Measurements from ENCODE around the gene SLC1A2. TPM values are rescaled to one million over a fixed set of nuclear protein-coding genes. Genes with fewer than 3 reads are reported as not detected.

SLC1A2 gene
- total and polyA plus RNA-seq, 2 of the 4 experiments (the other 2 are of a cell fraction) = 0.15 to 0.54 TPM

DNA sequence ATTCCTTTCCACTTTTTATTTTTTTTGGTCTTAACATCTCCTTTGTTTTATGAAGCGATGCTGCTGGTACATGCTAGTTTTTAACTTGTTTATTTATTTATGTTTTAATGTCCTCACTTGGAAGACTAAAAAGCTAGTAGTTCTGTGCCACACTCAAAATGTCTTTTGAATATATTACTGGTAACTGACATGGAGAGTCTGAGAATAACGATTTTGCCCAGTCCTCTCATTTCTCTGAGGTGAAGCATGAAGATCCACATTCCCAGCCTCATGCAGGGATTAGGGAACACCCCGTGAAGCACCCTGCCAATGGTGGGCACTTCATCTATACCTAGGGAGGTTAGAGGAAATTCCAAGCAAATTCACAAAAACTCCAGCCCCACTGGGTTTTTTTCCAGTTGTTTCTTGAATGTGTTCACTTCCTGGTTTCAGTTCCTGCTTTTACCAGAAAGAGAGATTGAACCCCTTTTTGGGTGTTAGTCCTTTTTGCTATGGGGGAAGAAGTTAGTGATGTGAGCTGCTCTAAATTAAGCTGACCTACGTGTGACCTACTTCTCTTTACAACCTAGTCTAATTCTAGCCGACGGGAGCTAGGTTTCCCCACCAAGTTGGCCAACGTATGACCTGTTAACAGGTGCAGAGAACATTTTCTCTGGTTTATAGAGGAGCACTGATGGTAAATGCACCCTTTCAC, 106.1 kb downstream of the SLC1A2 start:
- Histone ChIP-seq H3K14ac (replicated peaks; ENCODE audit: low read depth, low read length) (no peak overlapping the region), H3K4me1 (ENCODE audit: control insufficient read depth, insufficient read depth, low read length) (no peaks in the 10 kb centered on the region), H2AK9ac (replicated peaks; ENCODE audit: low read depth, low read length, poor library complexity) (no peak overlapping the region), H3K18ac (ENCODE audit: low read depth, low read length) (no peak overlapping the region), H3K27me3 (ENCODE audit: control insufficient read depth, insufficient read depth, low read length) (no peaks in the 10 kb centered on the region), H2BK5ac (ENCODE audit: low read depth, low read length, poor library complexity, severe bottlenecking) (no peak overlapping the region), H3K23ac (ENCODE audit: low read depth, low read length) (no peak overlapping the region), H3K79me1 (ENCODE audit: low read depth in 1 of 2, low read length in 2 of 2) (no peaks in the 10 kb centered on the region), H3K27ac (ENCODE audit: insufficient read depth, low read length) (no peak overlapping the region), H3K9me3 (ENCODE audit: control insufficient read depth, insufficient read depth, low read length) (no peaks in the 10 kb centered on the region), H3K4me3 (ENCODE audit: insufficient read depth, low read depth, low read length) (no peak overlapping the region), H3K4me2 (ENCODE audit: low read depth, low read length) (no peak overlapping the region), H4K5ac (ENCODE audit: low read depth, low read length) (no peak overlapping the region), H3K9me1 (ENCODE audit: insufficient read depth, low read length) (no peaks in the 10 kb centered on the region), H2BK120ac (ENCODE audit: low read depth, low read length) (no peak overlapping the region), H2BK20ac (ENCODE audit: low read depth, low read length) (no peak overlapping the region), H4K91ac (ENCODE audit: insufficient read depth, low read depth, low read length) (no peak overlapping the region), H2AFZ (replicated peaks; ENCODE audit: low read length, poor library complexity) (no peak overlapping the region), H4K20me1 (ENCODE audit: insufficient read depth, low read length) (no peaks in the 10 kb centered on the region), H3K9ac (ENCODE audit: low read depth, low read length) (no peak overlapping the region), H2AK5ac (ENCODE audit: low read depth, low read length) (no peak overlapping the region), H3K4ac (ENCODE audit: low read depth, low read length) (no peak overlapping the region), H3K36me3 (ENCODE audit: control insufficient read depth, insufficient read depth, low read length) (no peaks in the 10 kb centered on the region), H4K8ac (ENCODE audit: low read depth in 2 of 2, low read length in 2 of 2) (no peak overlapping the region), H3K56ac (ENCODE audit: extremely low read depth, insufficient read depth, low read length) (no peak overlapping the region), H2BK15ac (ENCODE audit: low read depth, low read length) (no peak overlapping the region)
- no peak for DNase-seq
- dilution Hi-C loops (cut with HindIII; ENCODE audit: low sequenced_read_pairs, unreplicated experiment) (no loop called here), intact Hi-C loops (cut with micrococcal nuclease) (no loop called here), in situ Hi-C loops (cut with MboI; ENCODE audit: low sequenced_read_pairs) (loop anchor here (10.0 kb wide), 1 partner anchor 58 kb away; no protein-coding TSS in a partner anchor)
- POLR2A ChIA-PET (ENCODE audit: unreplicated experiment) = no interaction called here
- CTCF ChIA-PET = no interaction called here
- no peak for ATAC-seq (ENCODE audit: low read depth)
- TF ChIP-seq NFE2L2 (IDR thresholded peaks at IDR 0.05; ENCODE audit: low read depth, low read length) (no peak), POLR2A (IDR thresholded peaks at IDR 0.05; ENCODE audit: low read depth, low read length) (no peak), FOS (IDR thresholded peaks at IDR 0.05; ENCODE audit: low read depth, low read length) (no peak), RFX5 (IDR thresholded peaks at IDR 0.05; ENCODE audit: low read depth, low read length) (no peak), CHD1 (IDR thresholded peaks at IDR 0.05; ENCODE audit: low read depth, low read length) (no peak), CEBPB (IDR thresholded peaks at IDR 0.05; ENCODE audit: low read depth, low read length) (no peak)
- TF ChIP-seq, protein P1, sequence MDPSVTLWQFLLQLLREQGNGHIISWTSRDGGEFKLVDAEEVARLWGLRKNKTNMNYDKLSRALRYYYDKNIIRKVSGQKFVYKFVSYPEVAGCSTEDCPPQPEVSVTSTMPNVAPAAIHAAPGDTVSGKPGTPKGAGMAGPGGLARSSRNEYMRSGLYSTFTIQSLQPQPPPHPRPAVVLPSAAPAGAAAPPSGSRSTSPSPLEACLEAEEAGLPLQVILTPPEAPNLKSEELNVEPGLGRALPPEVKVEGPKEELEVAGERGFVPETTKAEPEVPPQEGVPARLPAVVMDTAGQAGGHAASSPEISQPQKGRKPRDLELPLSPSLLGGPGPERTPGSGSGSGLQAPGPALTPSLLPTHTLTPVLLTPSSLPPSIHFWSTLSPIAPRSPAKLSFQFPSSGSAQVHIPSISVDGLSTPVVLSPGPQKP (IDR thresholded peaks at IDR 0.05; ENCODE audit: borderline replicate concordance, low read depth, low read length) = no peak
- TF ChIP-seq, protein P2, sequence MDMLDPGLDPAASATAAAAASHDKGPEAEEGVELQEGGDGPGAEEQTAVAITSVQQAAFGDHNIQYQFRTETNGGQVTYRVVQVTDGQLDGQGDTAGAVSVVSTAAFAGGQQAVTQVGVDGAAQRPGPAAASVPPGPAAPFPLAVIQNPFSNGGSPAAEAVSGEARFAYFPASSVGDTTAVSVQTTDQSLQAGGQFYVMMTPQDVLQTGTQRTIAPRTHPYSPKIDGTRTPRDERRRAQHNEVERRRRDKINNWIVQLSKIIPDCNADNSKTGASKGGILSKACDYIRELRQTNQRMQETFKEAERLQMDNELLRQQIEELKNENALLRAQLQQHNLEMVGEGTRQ (IDR thresholded peaks at IDR 0.05; ENCODE audit: low read depth, low read length) = no peak
- TF ChIP-seq, protein P3, sequence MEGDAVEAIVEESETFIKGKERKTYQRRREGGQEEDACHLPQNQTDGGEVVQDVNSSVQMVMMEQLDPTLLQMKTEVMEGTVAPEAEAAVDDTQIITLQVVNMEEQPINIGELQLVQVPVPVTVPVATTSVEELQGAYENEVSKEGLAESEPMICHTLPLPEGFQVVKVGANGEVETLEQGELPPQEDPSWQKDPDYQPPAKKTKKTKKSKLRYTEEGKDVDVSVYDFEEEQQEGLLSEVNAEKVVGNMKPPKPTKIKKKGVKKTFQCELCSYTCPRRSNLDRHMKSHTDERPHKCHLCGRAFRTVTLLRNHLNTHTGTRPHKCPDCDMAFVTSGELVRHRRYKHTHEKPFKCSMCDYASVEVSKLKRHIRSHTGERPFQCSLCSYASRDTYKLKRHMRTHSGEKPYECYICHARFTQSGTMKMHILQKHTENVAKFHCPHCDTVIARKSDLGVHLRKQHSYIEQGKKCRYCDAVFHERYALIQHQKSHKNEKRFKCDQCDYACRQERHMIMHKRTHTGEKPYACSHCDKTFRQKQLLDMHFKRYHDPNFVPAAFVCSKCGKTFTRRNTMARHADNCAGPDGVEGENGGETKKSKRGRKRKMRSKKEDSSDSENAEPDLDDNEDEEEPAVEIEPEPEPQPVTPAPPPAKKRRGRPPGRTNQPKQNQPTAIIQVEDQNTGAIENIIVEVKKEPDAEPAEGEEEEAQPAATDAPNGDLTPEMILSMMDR (conservative IDR thresholded peaks at IDR 0.05; ENCODE audit: low read depth, low read length) = no peak
- WGBS, 2 experiments (ENCODE audit: extremely low coverage in 2 of 2, insufficient read length in 1 of 2) = 100% methylated on average over 1 of the region's 7 CpGs; no CpG with 5 or more reads in 1 of the 2 experiments
- BruUV-seq (replicated peaks) = no TSS peak

Data from IMR-90 (cell line).